H9 (cell line): ENCODE data around the gene AIG1. TPM values are rescaled to one million over a fixed set of nuclear protein-coding genes. Genes with fewer than 3 reads are reported as not detected.

ENCODE experiments used
- DNase-seq: peaks from one replicate; pipeline ENCODE4 v3.0.0-alpha.2; 2017
- H2AFZ ChIP-seq: one replicate; pipeline ENCODE4 v1.6.1; 2013; ENCODE audit warnings: mild to moderate bottlenecking, low read length, control low read depth, moderate library complexity
- H2AK5ac ChIP-seq: 2 replicates; pipeline ENCODE4 v1.6.1; 2013; ENCODE audit warnings: low read length, control low read depth, mixed read lengths; ENCODE audit not compliant: insufficient read length
- H2BK120ac ChIP-seq: one replicate; pipeline ENCODE4 v1.6.1; 2013; ENCODE audit warnings: low read depth, mild to moderate bottlenecking, low read length, control low read depth, inconsistent platforms; ENCODE audit not compliant: poor library complexity, severe bottlenecking
- H2BK12ac ChIP-seq: 2 replicates; pipeline ENCODE4 v1.6.1; 2013; ENCODE audit warnings: low read length, control low read depth, mixed read lengths, low read depth; ENCODE audit not compliant: insufficient read length
- H2BK15ac ChIP-seq: 2 replicates; pipeline ENCODE4 v1.6.1; 2013; ENCODE audit warnings: low read depth, low read length, control low read depth
- H2BK20ac ChIP-seq: one replicate; pipeline ENCODE4 v1.6.1; 2013; ENCODE audit warnings: low read depth, mild to moderate bottlenecking, low read length, control low read depth, inconsistent platforms; ENCODE audit not compliant: poor library complexity, severe bottlenecking
- H2BK5ac ChIP-seq: 2 replicates; pipeline ENCODE4 v1.6.1; 2013; ENCODE audit warnings: low read length, control low read depth, mixed read lengths; ENCODE audit not compliant: insufficient read length
- H3K14ac ChIP-seq: 2 replicates; pipeline ENCODE4 v1.6.1; 2013; ENCODE audit warnings: low read length, control low read depth; ENCODE audit not compliant: insufficient read depth
- H3K18ac ChIP-seq: 2 replicates; pipeline ENCODE4 v1.6.1; 2013; ENCODE audit warnings: low read depth, mild to moderate bottlenecking, mixed read lengths, low read length, control low read depth; ENCODE audit not compliant: insufficient read length
- H3K23ac ChIP-seq: 2 replicates; pipeline ENCODE4 v1.6.1; 2013; ENCODE audit warnings: low read length, control low read depth, mixed read lengths, low read depth; ENCODE audit not compliant: insufficient read length
- H3K23me2 ChIP-seq: 2 replicates; pipeline ENCODE4 v1.6.1; 2013; ENCODE audit warnings: low read depth, mild to moderate bottlenecking, mixed read lengths, low read length, control low read depth; ENCODE audit not compliant: insufficient read length, poor library complexity, severe bottlenecking
- H3K27ac ChIP-seq: 2 replicates; pipeline ENCODE4 v1.5.1; 2013; ENCODE audit warnings: low read length, control low read depth, mixed read lengths, low read depth; ENCODE audit not compliant: insufficient read length
- H3K27me3 ChIP-seq: 2 replicates; pipeline ENCODE4 v1.6.1; 2013; ENCODE audit warnings: low read length, control low read depth, inconsistent platforms; ENCODE audit not compliant: insufficient read depth
- H3K4ac ChIP-seq: 2 replicates; pipeline ENCODE4 v1.6.1; 2013; ENCODE audit warnings: low read depth, mild to moderate bottlenecking, control low read depth, inconsistent platforms, low read length, moderate library complexity
- H3K4me1 ChIP-seq: 2 replicates; pipeline ENCODE4 v1.6.1; 2013; ENCODE audit warnings: low read length, control low read depth, inconsistent platforms; ENCODE audit not compliant: insufficient read depth
- H3K4me2 ChIP-seq: 2 replicates; pipeline ENCODE4 v1.6.1; 2013; ENCODE audit warnings: low read length, control low read depth, mixed read lengths; ENCODE audit not compliant: insufficient read length, insufficient read depth
- H3K56ac ChIP-seq: 2 replicates; pipeline ENCODE4 v1.6.1; 2013; ENCODE audit warnings: low read depth, mild to moderate bottlenecking, mixed read lengths, low read length, control low read depth; ENCODE audit not compliant: insufficient read length
- H3K79me1 ChIP-seq: 2 replicates; pipeline ENCODE4 v1.6.1; 2013; ENCODE audit warnings: low read depth, mild to moderate bottlenecking, moderate library complexity, low read length, control low read depth, inconsistent platforms; ENCODE audit not compliant: insufficient read depth, poor library complexity, severe bottlenecking
- H3K79me2 ChIP-seq: 2 replicates; pipeline ENCODE4 v1.6.1; 2013; ENCODE audit warnings: low read length, control low read depth, inconsistent platforms; ENCODE audit not compliant: insufficient read depth
- H3K9ac ChIP-seq: 2 replicates; pipeline ENCODE4 v1.6.1; 2013; ENCODE audit warnings: low read length, control low read depth, mixed read lengths; ENCODE audit not compliant: insufficient read length; ENCODE audit errors: extremely low read depth
- H3K9me3 ChIP-seq: one replicate; pipeline ENCODE4 v1.6.1; 2013; ENCODE audit warnings: low read depth, low read length, inconsistent platforms; ENCODE audit not compliant: control insufficient read depth
- H3T11ph ChIP-seq: one replicate; pipeline ENCODE4 v1.6.1; 2013; ENCODE audit warnings: mild to moderate bottlenecking, low read length, control low read depth, inconsistent platforms
- H4K20me1 ChIP-seq: one replicate; pipeline ENCODE4 v1.6.1; 2013; ENCODE audit not compliant: control insufficient read depth, insufficient read length, insufficient read depth
- H4K5ac ChIP-seq: 2 replicates; pipeline ENCODE4 v1.6.1; 2013; ENCODE audit warnings: low read depth, mild to moderate bottlenecking, mixed read lengths, low read length, control low read depth; ENCODE audit not compliant: insufficient read length
- H4K8ac ChIP-seq: replicated peaks from 2 replicates; pipeline ENCODE4 v1.6.1; 2013; ENCODE audit warnings: low read length, control low read depth, mixed read lengths, low read depth; ENCODE audit not compliant: insufficient read length
- H4K91ac ChIP-seq: 2 replicates; pipeline ENCODE4 v1.6.1; 2013; ENCODE audit warnings: low read depth, mild to moderate bottlenecking, moderate library complexity, mixed read lengths, low read length, control low read depth; ENCODE audit not compliant: insufficient read length
- H3K27ac Mint-ChIP-seq, 3 experiments: 2 replicates in 2 of 3; 3 replicates in 1 of 3; pipeline ENCODE4 v1.8.0; 2020 to 2021; ENCODE audit warnings: mixed read lengths in 3 of 3, mild to moderate bottlenecking in 1 of 3, moderate library complexity in 1 of 3
- H3K27me3 Mint-ChIP-seq: 2 replicates; pipeline ENCODE4 v1.8.0; 2021; ENCODE audit warnings: low read depth, mild to moderate bottlenecking, moderate library complexity, mixed read lengths
- H3K36me3 Mint-ChIP-seq, 3 experiments: 2 replicates in 2 of 3; 3 replicates in 1 of 3; pipeline ENCODE4 v1.8.0; 2020 to 2021; ENCODE audit warnings: low read depth in 3 of 3, mixed read lengths in 3 of 3; ENCODE audit not compliant: insufficient read depth in 1 of 3
- H3K4me1 Mint-ChIP-seq, 2 experiments: 2 replicates each; pipeline ENCODE4 v1.8.0; 2020; ENCODE audit warnings: mixed read lengths in 2 of 2
- H3K4me3 Mint-ChIP-seq, 2 experiments: 2 replicates in 1 of 2; 3 replicates in 1 of 2; pipeline ENCODE4 v1.8.0; 2020 to 2021; ENCODE audit warnings: mild to moderate bottlenecking in 2 of 2, mixed read lengths in 2 of 2, moderate library complexity in 1 of 2
- H3K9me3 Mint-ChIP-seq, 2 experiments: 2 replicates in 1 of 2; 3 replicates in 1 of 2; pipeline ENCODE4 v1.8.0; 2020; ENCODE audit warnings: mild to moderate bottlenecking in 2 of 2, mixed read lengths in 2 of 2, moderate library complexity in 1 of 2
- CTCF ChIP-seq: fragments of 200-600 bp; sonication (generic); conservative IDR thresholded peaks from 3 replicates; pipeline ENCODE4 v1.8.0; 2021; ENCODE audit warnings: antibody characterized with exemption, mild to moderate bottlenecking
- total RNA-seq: library from RNA; stranded (reverse); gene quantifications from 2 replicates; pipeline ENCODE4 v1.2.1, GENCODE V29; 2021

AIG1 gene
- total RNA-seq, 1 experiment from 2014 or later: 44.6 TPM

GRCh38 chr6:143204045-143204444 is 143.4 kb downstream of the AIG1 start:
- no peak overlapping the region for H3K27ac ChIP-seq
- H4K20me1 ChIP-seq: no peaks in the 10 kb centered on the region
- H2BK12ac ChIP-seq: no peak overlapping the region
- H3K27me3 Mint-ChIP-seq: no peaks in the 10 kb centered on the region
- no peak overlapping the region for H2AK5ac ChIP-seq
- no peak overlapping the region for H2BK120ac ChIP-seq
- H3K23ac ChIP-seq: no peak overlapping the region
- H2BK15ac ChIP-seq: no peak overlapping the region
- H3K4ac ChIP-seq: no peak overlapping the region
- no peak overlapping the region for H3K56ac ChIP-seq
- H3K4me1 ChIP-seq: no peaks in the 10 kb centered on the region
- DNase-seq: no peak
- no peak overlapping the region for H2BK20ac ChIP-seq
- H4K91ac ChIP-seq: no peak overlapping the region
- no peaks in the 10 kb centered on the region for H3K27me3 ChIP-seq
- no peak overlapping the region for H3K27ac Mint-ChIP-seq
- no peak overlapping the region for H2AFZ ChIP-seq
- H3K9me3 ChIP-seq: no peaks in the 10 kb centered on the region
- peaks cover 6 to 19% (median 15%) of the 10 kb centered on the region in 3 experiments; a peak in 5 of 7 replicates for H3K36me3 Mint-ChIP-seq
- H3K4me2 ChIP-seq: no peak overlapping the region
- no peaks in the 10 kb centered on the region for H3K79me2 ChIP-seq
- no peak overlapping the region for H3K9ac ChIP-seq
- no peak overlapping the region for H3T11ph ChIP-seq
- no peak overlapping the region for H3K14ac ChIP-seq
- no peak overlapping the region for H4K5ac ChIP-seq
- H3K18ac ChIP-seq: no peak overlapping the region
- H3K79me1 ChIP-seq: peaks cover 2% of the 10 kb centered on the region
- peaks cover 0 to under 1% of the 10 kb centered on the region in 2 experiments; a peak in 1 of 5 replicates for H3K9me3 Mint-ChIP-seq
- H3K4me3 Mint-ChIP-seq: no peak overlapping the region
- peaks cover 10 to 11% of the 10 kb centered on the region in 2 experiments; a peak in 3 of 4 replicates for H3K4me1 Mint-ChIP-seq
- H2BK5ac ChIP-seq: no peak overlapping the region
- H4K8ac ChIP-seq: no peak overlapping the region
- H3K23me2 ChIP-seq: no peaks in the 10 kb centered on the region
- no peak for TF ChIP-seq CTCF
